Ramos (cell line): Measurements from ENCODE around the gene LILRB4.
"Not testable (repeated sequence)": the region's sequence is repeated elsewhere in the genome, so short reads cannot be mapped to it uniquely, and the experiment has no call there.

Experiments
- in situ Hi-C: fragments of 300-500 bp; cut with MboI; formaldehyde crosslinking; loops from one replicate; pipeline ENCODE4 v1.14.3; 2022; ENCODE audit warnings: low sequenced_read_pairs; ENCODE audit not compliant: unreplicated experiment

Gene LILRB4

GRCh38 chr19:54684527-54684926 is 21.7 kb downstream of the LILRB4 start:
- in situ Hi-C loops = no loop called here

GRCh38 chr19:54691582-54692297 is 29.0 kb downstream of the LILRB4 start:
- in situ Hi-C loops = no loop called here

GRCh38 chr19:54692298-54692615 is 29.5 kb downstream of the LILRB4 start:
- in situ Hi-C loops = no loop called here

- in situ Hi-C loops = no loop called here
These were observed 31.9 kb downstream of the LILRB4 start for GRCh38 chr19:54694648-54695047.

GRCh38 chr19:54696117-54696548 is 33.3 kb downstream of the LILRB4 start:
- in situ Hi-C loops = no loop called here

GRCh38 chr19:54696766-54697165 is 34.0 kb downstream of the LILRB4 start:
- in situ Hi-C loops = no loop called here

GRCh38 chr19:54697716-54698115 is 34.9 kb downstream of the LILRB4 start:
- in situ Hi-C loops = not testable (repeated sequence)

- in situ Hi-C loops = no loop called here
These were observed 42.1 kb downstream of the LILRB4 start for GRCh38 chr19:54704928-54705327.

GRCh38 chr19:54707962-54708361 is 45.2 kb downstream of the LILRB4 start:
- in situ Hi-C loops = no loop called here

- in situ Hi-C loops = no loop called here
These were observed 46.0 kb downstream of the LILRB4 start for GRCh38 chr19:54708781-54709180.

GRCh38 chr19:54709212-54709948 is 46.6 kb downstream of the LILRB4 start:
- in situ Hi-C loops = no loop called here

GRCh38 chr19:54709956-54710355 is 47.2 kb downstream of the LILRB4 start:
- in situ Hi-C loops = not testable (repeated sequence)
